GM23338 (cell line): ENCODE results near the gene CRYGB. TPM values are rescaled to one million over a fixed set of nuclear protein-coding genes. Genes with fewer than 3 reads are reported as not detected.

Source experiments
- CTCF ChIP-seq, 2 experiments: fragments of 200-600 bp in 1 of 2; sonication (generic) in 1 of 2; conservative IDR thresholded peaks; 2 replicates each; pipeline versions ENCODE4 v1.5.1 to v1.6.1; 2016 to 2017; ENCODE audit warnings: antibody characterized with exemption in 2 of 2, low read depth in 2 of 2, mild to moderate bottlenecking in 2 of 2, moderate library complexity in 1 of 2
- EZH2phosphoT487 ChIP-seq: fragments of 200-600 bp; sonication (generic); IDR thresholded peaks from one replicate; pipeline ENCODE4 v1.8.1; 2018; ENCODE audit warnings: antibody characterized with exemption; ENCODE audit not compliant: unreplicated experiment
- POLR2AphosphoS5 ChIP-seq: IDR thresholded peaks from 2 replicates; pipeline ENCODE4 v1.6.1; 2016; ENCODE audit warnings: antibody characterized with exemption, low read depth
- REST ChIP-seq: IDR thresholded peaks from one replicate; pipeline ENCODE4 v1.6.1; 2018; ENCODE audit warnings: antibody characterized with exemption; ENCODE audit not compliant: unreplicated experiment
- STAT1 ChIP-seq: IDR thresholded peaks from one replicate; pipeline ENCODE4 v1.6.1; 2016; ENCODE audit warnings: antibody characterized with exemption; ENCODE audit not compliant: unreplicated experiment
- ZNF462 ChIP-seq: fragments of 250-450 bp; sonication (Bioruptor Pico); IDR thresholded peaks from 2 replicates; pipeline ENCODE4 v1.5.0; 2020; ENCODE audit warnings: mild to moderate bottlenecking, moderate library complexity
- polyA plus RNA-seq: library from polyadenylated mRNA; unstranded; fragments of >200 nt; fragmentation: Nextera tagmentation; extraction: Ambion mirVana; gene quantifications from 2 replicates; pipeline ENCODE4 v1.2.1, GENCODE V29; 2016
- total RNA-seq: library from RNA; depleted of rRNA; stranded (reverse); fragments of >200 nt; shearing (Covaris generic); gene quantifications from 2 replicates; pipeline ENCODE4 v1.2.3, GENCODE V29; 2014

The CRYGB gene
- total and polyA plus RNA-seq, 2 experiments from 2014 or later, result 0.92 to 1.9 TPM

GRCh38 chr2:208125251-208125650, 20.7 kb downstream of the CRYGB start (continued):
- TF ChIP-seq ZNF462 (CRISPR knock-in tag) (no peak), EZH2phosphoT487 (no peak), REST (no peak), STAT1 (no peak), POLR2AphosphoS5 (no peak), CTCF (conservative IDR thresholded peaks at IDR 0.05; ENCODE audit: low read depth in 2 of 2) (no peak)
